ENCODE data around the gene ORAI2. TPM values are rescaled to one million over a fixed set of nuclear protein-coding genes. Genes with fewer than 3 reads are reported as not detected.
A peak's percentile ranks its signal among the peaks of the same experiment; 100 is the strongest.

The ORAI2 gene
- total and polyA plus RNA-seq, 10 of the 15 experiments (the other 5 are each of a cell fraction or from before 2014, with no cell fraction given): 5.8 to 111 (median 46.9) TPM

DNA sequence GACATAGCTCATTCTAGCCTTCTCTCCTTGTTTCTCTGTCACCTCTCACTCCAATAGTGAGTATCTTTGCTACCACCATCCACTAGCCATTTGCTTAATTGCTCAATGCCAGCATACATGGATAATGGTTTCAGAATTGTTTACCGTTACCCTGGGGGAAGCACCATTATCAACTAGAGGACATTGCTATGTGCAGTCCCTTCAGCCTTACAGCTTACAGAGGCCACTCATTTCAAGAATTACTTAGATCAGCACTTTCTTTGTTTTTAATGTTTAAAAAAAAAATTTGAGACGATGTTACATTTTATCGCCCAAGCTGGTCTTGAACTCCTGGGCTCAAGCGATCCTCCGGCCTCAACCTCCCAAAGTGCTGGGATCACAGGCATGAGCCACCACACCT lies 14.8 kb upstream of the ORAI2 start:
- Histone ChIP-seq H3K4me3 (no peak overlapping the region), H3K36me3 (ENCODE audit: control insufficient read depth in 2 of 2, insufficient read depth in 2 of 2, low read length in 1 of 2) (peaks cover 4 to 14% of the 10 kb centered on the region in 2 experiments; a peak in 3 of 4 replicates), H3K9ac (ENCODE audit: control insufficient read depth, insufficient read depth, low read length) (no peak overlapping the region), H4K20me1 (ENCODE audit: control insufficient read depth, insufficient read depth) (no peaks in the 10 kb centered on the region), H3K4me1 (ENCODE audit: control insufficient read depth, insufficient read depth, low read length) (peaks cover 38% of the 10 kb centered on the region), H2AFZ (ENCODE audit: control insufficient read depth, low read depth, low read length) (no peak overlapping the region), H3K79me2 (ENCODE audit: control insufficient read depth, insufficient read depth, low read length) (peaks cover 6% of the 10 kb centered on the region), H3K27me3 (replicated peaks in 1 of 2; ENCODE audit: control insufficient read depth in 2 of 2, insufficient read depth in 2 of 2, low read length in 1 of 2) (no peaks in the 10 kb centered on the region), H3K27ac (ENCODE audit: control insufficient read depth, insufficient read depth) (no peak overlapping the region), H3K4me2 (ENCODE audit: control insufficient read depth, insufficient read depth) (no peak overlapping the region), H3K9me3 (replicated peaks; ENCODE audit: control insufficient read depth, insufficient read depth, low read length) (no peaks in the 10 kb centered on the region)
- in situ Hi-C loops (cut with MboI): no loop called here
- intact Hi-C loops (cut with micrococcal nuclease; ENCODE audit: unreplicated experiment): no loop called here
- ATAC-seq (peak; percentile 12; the same call in 2 of the 3 replicates), DNase-seq (ENCODE audit: low read depth, low spot score) (no peak), FAIRE-seq (no peak)
- TF ChIP-seq HDAC6 (IDR thresholded peaks at IDR 0.05; ENCODE audit: unreplicated experiment) (no peak), JUNB (IDR thresholded peaks at IDR 0.05) (peak; percentile 71)
- ChIA-PET POLR2A (interaction anchor here (0.5 to 4.9 kb wide), 3 partner anchors 7 to 23 kb away, joined by 3 to 48 read pairs (median 4); no protein-coding TSS in a partner anchor), CTCF (interaction anchor here (0.8 kb wide), 1 partner anchor 8 kb away, joined by 3 read pairs; no protein-coding TSS in a partner anchor), SMC1A (ENCODE audit: uncharacterized antibody, unreplicated experiment) (interaction anchor here (0.8 to 1.8 kb wide), 3 partner anchors 10 to 22 kb away, joined by 3 read pairs; no protein-coding TSS in a partner anchor), RAD21 (ENCODE audit: unreplicated experiment) (interaction anchor here (1.0 to 1.3 kb wide), 2 partner anchors 17 to 21 kb away, joined by 3 read pairs; no protein-coding TSS in a partner anchor)
- 41% methylated on average over 5 of the region's 5 CpGs for WGBS (ENCODE audit: insufficient coverage, insufficient replicate concordance, low lambda C conversion rate, missing lambda C conversion rate)
- BruUV-seq (replicated peaks): no TSS peak

GRCh38 chr7:102421706-102422240 lies 11.6 kb upstream of the ORAI2 start:
- H3K9me3 ChIP-seq (replicated peaks; ENCODE audit: control insufficient read depth, insufficient read depth, low read length): no peaks in the 10 kb centered on the region
- no peaks in the 10 kb centered on the region for H4K20me1 ChIP-seq (ENCODE audit: control insufficient read depth, insufficient read depth)
- no TSS peak for BruUV-seq (replicated peaks)
- in situ Hi-C loops (cut with MboI): no loop called here
- no peak overlapping the region for H3K9ac ChIP-seq (ENCODE audit: control insufficient read depth, insufficient read depth, low read length)
- CTCF ChIA-PET: interaction anchor here (1.1 to 1.2 kb wide), 3 partner anchors 14 to 23 kb away, joined by 3 read pairs; no protein-coding TSS in a partner anchor
- H3K4me2 ChIP-seq (ENCODE audit: control insufficient read depth, insufficient read depth): no peak overlapping the region
- H3K36me3 ChIP-seq (ENCODE audit: control insufficient read depth in 2 of 2, insufficient read depth in 2 of 2, low read length in 1 of 2): peaks cover 5 to 12% of the 10 kb centered on the region in 2 experiments
- H3K4me1 ChIP-seq (ENCODE audit: control insufficient read depth, insufficient read depth, low read length): peaks cover 51% of the 10 kb centered on the region
- no peak overlapping the region for H3K4me3 ChIP-seq
- no peaks in the 10 kb centered on the region for H3K27me3 ChIP-seq (replicated peaks in 1 of 2; ENCODE audit: control insufficient read depth in 2 of 2, insufficient read depth in 2 of 2, low read length in 1 of 2)
- SMC1A ChIA-PET (ENCODE audit: uncharacterized antibody, unreplicated experiment): interaction anchor here (0.6 to 1.4 kb wide), 3 partner anchors 10 to 21 kb away, joined by 3 to 5 read pairs (median 3); no protein-coding TSS in a partner anchor
- H2AFZ ChIP-seq (ENCODE audit: control insufficient read depth, low read depth, low read length): no peak overlapping the region
- intact Hi-C loops (cut with micrococcal nuclease; ENCODE audit: unreplicated experiment): no loop called here
- POLR2A ChIA-PET: no interaction called here
- H3K79me2 ChIP-seq (ENCODE audit: control insufficient read depth, insufficient read depth, low read length): peaks cover 11% of the 10 kb centered on the region
- WGBS (ENCODE audit: insufficient coverage, insufficient replicate concordance, low lambda C conversion rate, missing lambda C conversion rate): 93% methylated on average over 10 of the region's 10 CpGs
- FAIRE-seq: no peak
- no peak overlapping the region; the same call in 1 of the 2 replicates for H3K27ac ChIP-seq (ENCODE audit: control insufficient read depth, insufficient read depth)
- RAD21 ChIA-PET (ENCODE audit: unreplicated experiment): interaction anchor here (1.1 kb wide), 1 partner anchor 9 kb away, joined by 3 read pairs; no protein-coding TSS in a partner anchor
- ATAC-seq: no peak
- no peak for DNase-seq (ENCODE audit: low read depth, low spot score)
- TF ChIP-seq POLR2AphosphoS2 (IDR thresholded peaks at IDR 0.05; ENCODE audit: low read depth, low read length): no peak
- TF ChIP-seq, protein P1, sequence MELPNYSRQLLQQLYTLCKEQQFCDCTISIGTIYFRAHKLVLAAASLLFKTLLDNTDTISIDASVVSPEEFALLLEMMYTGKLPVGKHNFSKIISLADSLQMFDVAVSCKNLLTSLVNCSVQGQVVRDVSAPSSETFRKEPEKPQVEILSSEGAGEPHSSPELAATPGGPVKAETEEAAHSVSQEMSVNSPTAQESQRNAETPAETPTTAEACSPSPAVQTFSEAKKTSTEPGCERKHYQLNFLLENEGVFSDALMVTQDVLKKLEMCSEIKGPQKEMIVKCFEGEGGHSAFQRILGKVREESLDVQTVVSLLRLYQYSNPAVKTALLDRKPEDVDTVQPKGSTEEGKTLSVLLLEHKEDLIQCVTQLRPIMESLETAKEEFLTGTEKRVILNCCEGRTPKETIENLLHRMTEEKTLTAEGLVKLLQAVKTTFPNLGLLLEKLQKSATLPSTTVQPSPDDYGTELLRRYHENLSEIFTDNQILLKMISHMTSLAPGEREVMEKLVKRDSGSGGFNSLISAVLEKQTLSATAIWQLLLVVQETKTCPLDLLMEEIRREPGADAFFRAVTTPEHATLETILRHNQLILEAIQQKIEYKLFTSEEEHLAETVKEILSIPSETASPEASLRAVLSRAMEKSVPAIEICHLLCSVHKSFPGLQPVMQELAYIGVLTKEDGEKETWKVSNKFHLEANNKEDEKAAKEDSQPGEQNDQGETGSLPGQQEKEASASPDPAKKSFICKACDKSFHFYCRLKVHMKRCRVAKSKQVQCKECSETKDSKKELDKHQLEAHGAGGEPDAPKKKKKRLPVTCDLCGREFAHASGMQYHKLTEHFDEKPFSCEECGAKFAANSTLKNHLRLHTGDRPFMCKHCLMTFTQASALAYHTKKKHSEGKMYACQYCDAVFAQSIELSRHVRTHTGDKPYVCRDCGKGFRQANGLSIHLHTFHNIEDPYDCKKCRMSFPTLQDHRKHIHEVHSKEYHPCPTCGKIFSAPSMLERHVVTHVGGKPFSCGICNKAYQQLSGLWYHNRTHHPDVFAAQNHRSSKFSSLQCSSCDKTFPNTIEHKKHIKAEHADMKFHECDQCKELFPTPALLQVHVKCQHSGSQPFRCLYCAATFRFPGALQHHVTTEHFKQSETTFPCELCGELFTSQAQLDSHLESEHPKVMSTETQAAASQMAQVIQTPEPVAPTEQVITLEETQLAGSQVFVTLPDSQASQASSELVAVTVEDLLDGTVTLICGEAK (IDR thresholded peaks at IDR 0.05; ENCODE audit: borderline replicate concordance): no peak
- no peak for TF ChIP-seq GABPA (IDR thresholded peaks at IDR 0.05; ENCODE audit: low read depth)
- TF ChIP-seq HCFC1 (IDR thresholded peaks at IDR 0.05; ENCODE audit: low read length): no peak
- TF ChIP-seq SREBF1 (IDR thresholded peaks at IDR 0.05; ENCODE audit: low read length): no peak
- TF ChIP-seq, protein P2, sequence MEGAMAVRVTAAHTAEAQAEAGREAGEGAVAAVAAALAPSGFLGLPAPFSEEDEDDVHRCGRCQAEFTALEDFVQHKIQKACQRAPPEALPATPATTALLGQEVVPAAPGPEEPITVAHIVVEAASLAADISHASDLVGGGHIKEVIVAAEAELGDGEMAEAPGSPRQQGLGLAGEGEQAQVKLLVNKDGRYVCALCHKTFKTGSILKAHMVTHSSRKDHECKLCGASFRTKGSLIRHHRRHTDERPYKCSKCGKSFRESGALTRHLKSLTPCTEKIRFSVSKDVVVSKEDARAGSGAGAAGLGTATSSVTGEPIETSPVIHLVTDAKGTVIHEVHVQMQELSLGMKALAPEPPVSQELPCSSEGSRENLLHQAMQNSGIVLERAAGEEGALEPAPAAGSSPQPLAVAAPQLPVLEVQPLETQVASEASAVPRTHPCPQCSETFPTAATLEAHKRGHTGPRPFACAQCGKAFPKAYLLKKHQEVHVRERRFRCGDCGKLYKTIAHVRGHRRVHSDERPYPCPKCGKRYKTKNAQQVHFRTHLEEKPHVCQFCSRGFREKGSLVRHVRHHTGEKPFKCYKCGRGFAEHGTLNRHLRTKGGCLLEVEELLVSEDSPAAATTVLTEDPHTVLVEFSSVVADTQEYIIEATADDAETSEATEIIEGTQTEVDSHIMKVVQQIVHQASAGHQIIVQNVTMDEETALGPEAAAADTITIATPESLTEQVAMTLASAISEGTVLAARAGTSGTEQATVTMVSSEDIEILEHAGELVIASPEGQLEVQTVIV (IDR thresholded peaks at IDR 0.05; ENCODE audit: borderline replicate concordance, partially characterized antibody): no peak
- TF ChIP-seq SUZ12 (IDR thresholded peaks at IDR 0.05; ENCODE audit: unreplicated experiment): no peak
- TF ChIP-seq CREM (IDR thresholded peaks at IDR 0.05; ENCODE audit: low read depth): no peak

Measured in GM12878 (cell line).